GM10266 (cell line): ENCODE measurements around the gene SCNN1A.

Experiments
- DNase-seq: peaks from one replicate; pipeline ENCODE4 v3.0.0; 2012; ENCODE audit errors: extremely low spot score
- CTCF ChIP-seq: IDR thresholded peaks from 2 replicates; pipeline ENCODE4 v1.5.1; 2012; ENCODE audit warnings: mild to moderate bottlenecking, low read depth; ENCODE audit not compliant: control insufficient read depth, insufficient read depth; ENCODE audit errors: missing control alignments

Gene SCNN1A

GRCh38 chr12:6302621-6303020 lies 72.7 kb downstream of the SCNN1A start:
- no peak for DNase-seq
- no peak for TF ChIP-seq CTCF

GRCh38 chr12:6301721-6302120 lies 73.6 kb downstream of the SCNN1A start:
- TF ChIP-seq CTCF: no peak
- no peak for DNase-seq

GRCh38 chr12:6297170-6297569 lies 78.2 kb downstream of the SCNN1A start:
- DNase-seq: no peak
- no peak for TF ChIP-seq CTCF
